D721Med (cell line): ENCODE measurements around the gene BMP8B.

Experiments used
- DNase-seq: peaks from one replicate; pipeline ENCODE4 v3.0.0; 2011; ENCODE audit warnings: low spot score; ENCODE audit not compliant: insufficient read length
- FAIRE-seq: peaks from 2 replicates; lab custom pipeline; 2011; peaks lifted over from hg19 to GRCh38; lab: Jason Lieb, UNC
- TF ChIP-seq, protein P1 (sequence below): IDR thresholded peaks from 2 replicates; pipeline ENCODE4 v1.5.1; 2012; ENCODE audit warnings: mild to moderate bottlenecking, control low read depth; ENCODE audit not compliant: insufficient read depth; ENCODE audit errors: missing control alignments

BMP8B gene

DNA sequence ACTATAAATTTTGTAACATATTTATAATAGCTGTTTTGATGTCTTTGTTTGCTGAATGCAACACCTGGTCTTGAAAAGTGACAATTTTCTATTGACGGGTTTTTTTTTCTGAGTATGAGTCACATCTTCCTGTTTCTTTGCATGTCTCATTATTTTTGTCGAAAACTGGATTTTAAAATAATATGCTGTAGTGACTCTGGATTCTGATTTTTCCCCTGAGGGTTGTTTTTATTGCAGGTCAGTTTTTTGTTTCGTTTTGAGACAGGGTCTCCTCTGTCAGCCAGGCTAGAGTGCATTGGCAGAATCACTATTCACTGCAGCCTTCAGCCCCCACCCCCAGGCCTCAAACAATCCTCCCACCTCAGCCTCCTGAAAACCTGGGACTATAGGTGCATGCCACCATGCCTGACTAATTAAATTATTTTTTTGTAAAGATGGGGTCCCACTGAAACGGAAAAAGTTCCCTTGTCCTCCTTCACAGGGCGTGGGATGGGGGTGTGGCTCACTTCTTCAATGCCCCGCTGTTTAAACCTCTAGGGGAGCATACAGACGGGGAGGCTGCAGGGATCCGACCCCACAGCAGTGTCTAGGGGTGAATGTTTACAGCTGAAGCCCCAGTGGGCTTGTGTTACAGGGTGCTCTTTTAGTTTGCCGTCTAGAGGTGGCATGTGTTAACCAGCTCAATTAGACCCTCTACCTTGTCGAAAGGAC, 61.3 kb downstream of the BMP8B start:
- FAIRE-seq, result no peak
- no peak for DNase-seq
- TF ChIP-seq, protein P1, sequence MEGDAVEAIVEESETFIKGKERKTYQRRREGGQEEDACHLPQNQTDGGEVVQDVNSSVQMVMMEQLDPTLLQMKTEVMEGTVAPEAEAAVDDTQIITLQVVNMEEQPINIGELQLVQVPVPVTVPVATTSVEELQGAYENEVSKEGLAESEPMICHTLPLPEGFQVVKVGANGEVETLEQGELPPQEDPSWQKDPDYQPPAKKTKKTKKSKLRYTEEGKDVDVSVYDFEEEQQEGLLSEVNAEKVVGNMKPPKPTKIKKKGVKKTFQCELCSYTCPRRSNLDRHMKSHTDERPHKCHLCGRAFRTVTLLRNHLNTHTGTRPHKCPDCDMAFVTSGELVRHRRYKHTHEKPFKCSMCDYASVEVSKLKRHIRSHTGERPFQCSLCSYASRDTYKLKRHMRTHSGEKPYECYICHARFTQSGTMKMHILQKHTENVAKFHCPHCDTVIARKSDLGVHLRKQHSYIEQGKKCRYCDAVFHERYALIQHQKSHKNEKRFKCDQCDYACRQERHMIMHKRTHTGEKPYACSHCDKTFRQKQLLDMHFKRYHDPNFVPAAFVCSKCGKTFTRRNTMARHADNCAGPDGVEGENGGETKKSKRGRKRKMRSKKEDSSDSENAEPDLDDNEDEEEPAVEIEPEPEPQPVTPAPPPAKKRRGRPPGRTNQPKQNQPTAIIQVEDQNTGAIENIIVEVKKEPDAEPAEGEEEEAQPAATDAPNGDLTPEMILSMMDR, result no peak

DNA sequence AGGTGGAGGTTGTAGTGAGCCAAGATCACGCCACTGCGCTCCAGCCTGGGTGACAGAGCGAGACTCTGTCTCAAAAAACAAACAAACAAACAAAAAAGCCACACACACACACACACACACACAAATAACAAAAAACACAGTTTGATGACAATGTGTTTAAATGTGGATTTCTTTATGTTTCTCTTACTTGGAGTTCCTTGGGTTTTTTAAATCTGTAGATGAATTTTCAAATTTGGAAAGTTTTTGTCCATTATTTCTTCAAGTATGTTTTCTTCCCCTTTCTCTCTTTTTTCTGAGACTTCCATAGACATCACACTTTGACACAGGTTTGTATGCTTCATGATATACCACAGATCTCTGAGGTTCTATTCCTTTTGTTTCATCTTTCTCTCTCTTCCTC, 62.1 kb downstream of the BMP8B start:
- DNase-seq (no peak), FAIRE-seq (no peak)
- TF ChIP-seq, protein P1, result no peak

DNA sequence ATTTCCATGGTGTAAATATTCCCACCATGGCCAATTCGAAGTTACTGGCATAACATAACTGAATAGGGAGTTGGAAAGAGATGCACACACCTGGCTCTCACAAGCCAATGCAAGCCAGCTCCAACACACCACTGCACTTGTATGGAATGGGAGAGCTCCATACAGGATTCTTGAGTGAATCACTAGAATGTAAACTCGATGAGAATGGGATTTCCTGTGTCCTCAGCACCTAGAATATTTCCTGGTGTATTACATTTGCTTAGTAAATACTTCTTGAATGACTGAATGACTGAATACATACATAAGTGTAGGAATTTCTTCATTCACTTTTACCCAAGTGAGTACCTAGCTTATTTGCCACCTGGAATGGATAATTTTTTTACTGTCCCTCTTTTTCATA, 66.2 kb downstream of the BMP8B start:
- no peak for DNase-seq
- no peak for FAIRE-seq
- TF ChIP-seq, protein P1, result no peak

DNA sequence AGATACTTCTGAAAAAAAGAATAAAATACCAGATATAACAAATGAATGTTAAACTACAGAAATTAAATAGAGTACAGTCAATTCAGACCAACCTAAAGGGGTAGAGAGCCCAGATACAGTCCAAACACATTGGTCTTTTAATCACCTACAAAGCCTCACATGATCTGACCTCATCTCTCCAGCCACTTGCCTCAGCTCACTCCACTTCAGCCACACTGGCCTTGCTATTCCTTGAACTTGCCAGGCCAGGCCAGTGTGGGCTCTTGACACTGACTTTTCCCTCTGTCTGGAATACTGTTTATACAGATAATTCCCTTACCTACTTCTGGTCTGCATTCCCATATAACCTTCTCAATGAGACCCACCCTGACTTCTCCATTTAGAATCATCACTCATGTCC, 67.0 kb downstream of the BMP8B start:
- no peak for FAIRE-seq
- no peak for DNase-seq
- TF ChIP-seq, protein P1, result no peak

DNA sequence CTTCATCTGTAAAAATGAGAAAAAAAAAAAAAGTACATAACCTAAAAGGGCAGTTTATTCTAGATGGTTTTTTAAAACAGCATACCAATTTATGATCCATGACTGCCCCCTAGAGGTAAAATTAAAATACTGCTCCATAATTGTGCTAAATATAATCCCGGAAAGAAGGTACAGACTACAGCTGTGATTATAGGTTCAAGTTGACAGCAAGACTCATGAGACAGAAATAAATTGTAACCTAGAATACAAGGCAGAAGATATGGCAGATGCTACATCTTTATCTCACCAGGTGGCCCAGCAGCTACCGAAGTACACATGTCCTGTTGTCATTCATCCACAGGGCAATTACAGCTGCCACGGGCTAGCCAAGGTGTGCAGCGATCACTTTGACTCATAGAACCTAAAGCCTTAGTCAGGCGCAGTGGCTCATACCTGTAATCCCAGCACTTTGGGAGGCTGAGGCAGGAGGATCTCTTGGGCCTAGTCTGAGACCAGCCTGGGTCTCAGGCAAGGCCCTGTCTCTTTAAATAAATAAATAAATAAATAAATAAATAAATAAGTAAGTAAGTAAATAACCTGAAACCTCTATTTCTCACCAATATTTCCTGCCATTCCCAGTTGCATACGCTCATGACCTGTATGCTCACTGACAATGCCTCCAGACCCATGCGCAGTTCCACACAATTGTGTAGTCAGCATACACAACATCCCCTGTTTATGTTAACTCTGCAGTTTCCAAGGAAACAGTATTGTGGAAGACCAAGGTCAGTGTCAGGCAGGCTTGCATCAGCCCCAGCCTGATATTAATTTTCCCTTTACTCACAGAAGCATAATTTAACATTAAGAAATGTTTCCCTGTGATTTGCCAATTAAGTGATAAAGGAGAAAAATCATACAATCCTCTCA, 68.3 kb downstream of the BMP8B start:
- no peak for FAIRE-seq
- no peak for DNase-seq
- TF ChIP-seq, protein P1, result peak; percentile 71

DNA sequence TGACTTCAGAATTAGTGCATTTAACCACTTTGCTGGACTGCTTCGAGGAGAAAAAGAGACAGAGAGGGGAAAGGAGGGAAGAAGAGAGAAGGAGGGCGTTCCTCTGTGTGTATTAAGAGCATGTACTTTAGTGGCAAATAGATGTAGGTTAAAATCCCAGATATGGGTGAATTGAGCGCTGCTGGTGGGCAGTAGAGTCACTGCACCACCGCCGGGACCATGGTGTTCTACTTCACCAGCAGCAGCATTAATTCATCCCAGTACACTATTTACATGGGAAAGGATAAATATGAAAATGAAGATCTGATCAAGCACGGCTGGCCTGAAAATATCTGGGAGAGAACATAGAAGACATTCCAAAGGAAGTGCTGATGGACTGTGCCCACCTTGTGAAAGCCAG, 70.9 kb downstream of the BMP8B start:
- DNase-seq, result no peak
- no peak for FAIRE-seq
- TF ChIP-seq, protein P1, result no peak
